H1 (cell line): ENCODE measurements around the gene SLC17A5.

Experiments
- CEBPB ChIP-seq: IDR thresholded peaks from 2 replicates; pipeline ENCODE4 v1.6.1; 2012; ENCODE audit warnings: low read depth, low read length
- CREB1 ChIP-seq: IDR thresholded peaks from 2 replicates; pipeline ENCODE4 v1.6.1; 2012; ENCODE audit warnings: inconsistent platforms
- EP300 ChIP-seq, 2 experiments: IDR thresholded peaks; 1 replicate in 1 of 2; 2 replicates in 1 of 2; pipeline ENCODE4 v1.6.1; 2011 to 2012; ENCODE audit warnings: low read depth in 2 of 2, low read length in 2 of 2, mild to moderate bottlenecking in 2 of 2, borderline replicate concordance in 1 of 2, inconsistent platforms in 1 of 2, moderate library complexity in 1 of 2
- EZH2 ChIP-seq: fragments of 200-600 bp; sonication (generic); IDR thresholded peaks from 2 replicates; pipeline ENCODE4 v1.7.1; 2012; ENCODE audit warnings: low read depth, mild to moderate bottlenecking, moderate library complexity, low read length, inconsistent platforms; ENCODE audit not compliant: severe bottlenecking
- GABPA ChIP-seq: IDR thresholded peaks from 2 replicates; pipeline ENCODE4 v1.6.1; 2011; ENCODE audit warnings: mild to moderate bottlenecking, low read length, moderate library complexity, borderline replicate concordance; ENCODE audit not compliant: insufficient read depth
- GTF2F1 ChIP-seq: IDR thresholded peaks from 2 replicates; pipeline ENCODE4 v1.6.1; 2012; ENCODE audit warnings: low read depth, low read length, improper control_type of control experiment, borderline replicate concordance
- POLR2A ChIP-seq, 2 experiments: IDR thresholded peaks; 1 replicate in 1 of 2; 2 replicates in 1 of 2; pipeline ENCODE4 v1.6.1; 2011; ENCODE audit warnings: low read depth in 2 of 2, low read length in 2 of 2, mild to moderate bottlenecking in 2 of 2; ENCODE audit errors: control extremely low read depth in 1 of 2
- SIN3A ChIP-seq, 2 experiments: IDR thresholded peaks in 1 of 2; conservative IDR thresholded peaks in 1 of 2; 2 replicates each; pipeline ENCODE4 v1.6.1; 2011 to 2012; ENCODE audit warnings: low read length in 2 of 2, improper control_type of control experiment in 1 of 2, low read depth in 1 of 2, mild to moderate bottlenecking in 1 of 2
- SP1 ChIP-seq: IDR thresholded peaks from 2 replicates; pipeline ENCODE4 v1.6.1; 2011; ENCODE audit warnings: low read depth, low read length
- SUZ12 ChIP-seq: fragments of 200-600 bp; sonication (generic); IDR thresholded peaks from 2 replicates; pipeline ENCODE4 v1.6.1; 2012; ENCODE audit warnings: mild to moderate bottlenecking, inconsistent platforms, low read length, moderate library complexity, mixed read lengths
- TBP ChIP-seq: IDR thresholded peaks from 2 replicates; pipeline ENCODE4 v1.6.1; 2011; ENCODE audit warnings: low read depth, low read length, improper control_type of control experiment
- USF2 ChIP-seq: IDR thresholded peaks from 2 replicates; pipeline ENCODE4 v1.6.1; 2011; ENCODE audit warnings: low read length, improper control_type of control experiment
- ZNF274 ChIP-seq: IDR thresholded peaks from 2 replicates; pipeline ENCODE4 v1.7.0; 2012; ENCODE audit warnings: low read length, borderline replicate concordance; ENCODE audit errors: extremely low read depth
- TF ChIP-seq, protein P1 (sequence below), 3 experiments: IDR thresholded peaks; 1 replicate in 2 of 3; 2 replicates in 1 of 3; pipeline versions ENCODE4 v1.5.1 to v1.6.1; 2011; ENCODE audit warnings: low read length in 3 of 3, mild to moderate bottlenecking in 3 of 3, inconsistent platforms in 2 of 3, low read depth in 1 of 3, moderate library complexity in 1 of 3; ENCODE audit not compliant: insufficient read depth in 1 of 3; ENCODE audit errors: control extremely low read depth in 1 of 3

GRCh38 chr6:73690056-73690455 is 36.3 kb upstream of the SLC17A5 start:
- TF ChIP-seq TBP (no peak), EZH2 (no peak), USF2 (no peak), POLR2A (IDR thresholded peaks at IDR 0.05; ENCODE audit: control extremely low read depth in 1 of 2, low read depth in 2 of 2, low read length in 2 of 2) (no peak), GABPA (no peak), EP300 (IDR thresholded peaks at IDR 0.05; ENCODE audit: borderline replicate concordance in 1 of 2, low read depth in 2 of 2, low read length in 2 of 2) (no peak), CEBPB (no peak), SP1 (no peak), SIN3A (conservative IDR thresholded peaks at IDR 0.05 in 1 of 2, IDR thresholded peaks at IDR 0.05 in 1 of 2; ENCODE audit: low read depth in 1 of 2, low read length in 2 of 2) (no peak), SUZ12 (no peak), ZNF274 (no peak), CREB1 (no peak), GTF2F1 (no peak)
- TF ChIP-seq, protein P1, sequence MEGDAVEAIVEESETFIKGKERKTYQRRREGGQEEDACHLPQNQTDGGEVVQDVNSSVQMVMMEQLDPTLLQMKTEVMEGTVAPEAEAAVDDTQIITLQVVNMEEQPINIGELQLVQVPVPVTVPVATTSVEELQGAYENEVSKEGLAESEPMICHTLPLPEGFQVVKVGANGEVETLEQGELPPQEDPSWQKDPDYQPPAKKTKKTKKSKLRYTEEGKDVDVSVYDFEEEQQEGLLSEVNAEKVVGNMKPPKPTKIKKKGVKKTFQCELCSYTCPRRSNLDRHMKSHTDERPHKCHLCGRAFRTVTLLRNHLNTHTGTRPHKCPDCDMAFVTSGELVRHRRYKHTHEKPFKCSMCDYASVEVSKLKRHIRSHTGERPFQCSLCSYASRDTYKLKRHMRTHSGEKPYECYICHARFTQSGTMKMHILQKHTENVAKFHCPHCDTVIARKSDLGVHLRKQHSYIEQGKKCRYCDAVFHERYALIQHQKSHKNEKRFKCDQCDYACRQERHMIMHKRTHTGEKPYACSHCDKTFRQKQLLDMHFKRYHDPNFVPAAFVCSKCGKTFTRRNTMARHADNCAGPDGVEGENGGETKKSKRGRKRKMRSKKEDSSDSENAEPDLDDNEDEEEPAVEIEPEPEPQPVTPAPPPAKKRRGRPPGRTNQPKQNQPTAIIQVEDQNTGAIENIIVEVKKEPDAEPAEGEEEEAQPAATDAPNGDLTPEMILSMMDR (IDR thresholded peaks at IDR 0.05; ENCODE audit: control extremely low read depth in 1 of 3, insufficient read depth in 1 of 3, low read depth in 1 of 3, low read length in 3 of 3) = no peak
